Epithelial cell of esophagus (primary cell): Measurements from ENCODE around the gene HPCAL1.

Experiments
- DNase-seq: peaks from one replicate; pipeline ENCODE4 v3.0.0; 2010; ENCODE audit warnings: low read depth
- H3K4me3 ChIP-seq: 2 replicates; pipeline ENCODE4 v1.5.1; 2011; ENCODE audit warnings: mild to moderate bottlenecking, low read length, control low read depth
- CTCF ChIP-seq: IDR thresholded peaks from 2 replicates; pipeline ENCODE4 v1.5.1; 2011; ENCODE audit warnings: low read depth, mild to moderate bottlenecking, low read length, control low read depth, inconsistent platforms; ENCODE audit not compliant: insufficient read depth; ENCODE audit errors: missing control alignments

HPCAL1 gene

GRCh38 chr2:10305715-10306114, 3.0 kb downstream of the HPCAL1 start:
- TF ChIP-seq CTCF, result no peak
- H3K4me3 ChIP-seq, result no peak overlapping the region
- no peak for DNase-seq

- TF ChIP-seq CTCF, result no peak
- H3K4me3 ChIP-seq, result no peak overlapping the region
- no peak for DNase-seq
Measured at GRCh38 chr2:10306901-10307463, 4.3 kb downstream of the HPCAL1 start.

GRCh38 chr2:10307561-10308156, 5.0 kb downstream of the HPCAL1 start:
- TF ChIP-seq CTCF, result no peak
- no peak overlapping the region for H3K4me3 ChIP-seq
- DNase-seq, result no peak

GRCh38 chr2:10308866-10309265, 6.2 kb downstream of the HPCAL1 start:
- no peak for DNase-seq
- no peak overlapping the region for H3K4me3 ChIP-seq
- no peak for TF ChIP-seq CTCF

- no peak overlapping the region for H3K4me3 ChIP-seq
- TF ChIP-seq CTCF, result no peak
- DNase-seq, result no peak
Measured at GRCh38 chr2:10309286-10309685, 6.6 kb downstream of the HPCAL1 start.

- H3K4me3 ChIP-seq, result no peak overlapping the region
- TF ChIP-seq CTCF, result no peak
- no peak for DNase-seq
Measured at GRCh38 chr2:10310309-10310888, 7.7 kb downstream of the HPCAL1 start.

GRCh38 chr2:10311736-10312135, 9.0 kb downstream of the HPCAL1 start:
- no peak for DNase-seq
- no peak for TF ChIP-seq CTCF
- no peak overlapping the region for H3K4me3 ChIP-seq
